Calu3 (cell line): Measurements from ENCODE around the gene PPP1R12B. TPM values are rescaled to one million over a fixed set of nuclear protein-coding genes. Genes with fewer than 3 reads are reported as not detected.
A peak's percentile ranks its signal among the peaks of the same experiment; 100 is the strongest.

ENCODE experiments used
- BruUV-seq: library from RNA; stranded (reverse); fragments of 400-500 nt; replicated peaks from 2 replicates; lab custom pipeline; 2021; lab: Mats Ljungman, UMichigan
- CTCF ChIA-PET: fragments of 300-600 bp; sonication (Branson Sonifier 250); formaldehyde crosslinking; loops from one replicate; lab custom pipeline; 2022; ENCODE audit warnings: antibody characterized with exemption; lab: Charles Lee
- DNase-seq: peaks from one replicate; pipeline ENCODE4 v3.0.0; 2022
- H3K27ac Mint-ChIP-seq: one replicate; pipeline ENCODE4 v1.8.0; 2022; ENCODE audit warnings: mixed read lengths; ENCODE audit not compliant: unreplicated experiment
- H3K27me3 Mint-ChIP-seq: one replicate; pipeline ENCODE4 v1.8.0; 2022; ENCODE audit warnings: mixed read lengths; ENCODE audit not compliant: unreplicated experiment
- H3K36me3 Mint-ChIP-seq: one replicate; pipeline ENCODE4 v1.8.0; 2022; ENCODE audit warnings: mild to moderate bottlenecking, moderate library complexity, mixed read lengths; ENCODE audit not compliant: insufficient read depth, unreplicated experiment
- H3K4me1 Mint-ChIP-seq: one replicate; pipeline ENCODE4 v1.8.0; 2022; ENCODE audit warnings: mild to moderate bottlenecking, low read depth, mixed read lengths; ENCODE audit not compliant: unreplicated experiment
- H3K4me3 Mint-ChIP-seq: one replicate; pipeline ENCODE4 v1.8.0; 2022; ENCODE audit warnings: mild to moderate bottlenecking, low read depth, moderate library complexity, mixed read lengths; ENCODE audit not compliant: unreplicated experiment
- H3K9me3 Mint-ChIP-seq: one replicate; pipeline ENCODE4 v1.8.0; 2022; ENCODE audit warnings: low read depth, mixed read lengths; ENCODE audit not compliant: unreplicated experiment
- CTCF ChIP-seq: fragments of 200-600 bp; IDR thresholded peaks from one replicate; pipeline ENCODE4 v1.8.0; 2022; ENCODE audit warnings: antibody characterized with exemption; ENCODE audit not compliant: unreplicated experiment
- intact Hi-C: fragments of 100-400 bp; cut with micrococcal nuclease; formaldehyde crosslinking; loops from one replicate; pipeline ENCODE4 v1.10.0; 2022; ENCODE audit not compliant: unreplicated experiment
- total RNA-seq: library from RNA; stranded (reverse); gene quantifications from 2 replicates; pipeline ENCODE4 v1.2.3, GENCODE V29; 2022

Gene PPP1R12B
- total RNA-seq, 1 experiment from 2014 or later = 31.8 TPM

GRCh38 chr1:202596638-202597037 is 248.1 kb downstream of the PPP1R12B start:
- CTCF ChIA-PET = no interaction called here

DNA sequence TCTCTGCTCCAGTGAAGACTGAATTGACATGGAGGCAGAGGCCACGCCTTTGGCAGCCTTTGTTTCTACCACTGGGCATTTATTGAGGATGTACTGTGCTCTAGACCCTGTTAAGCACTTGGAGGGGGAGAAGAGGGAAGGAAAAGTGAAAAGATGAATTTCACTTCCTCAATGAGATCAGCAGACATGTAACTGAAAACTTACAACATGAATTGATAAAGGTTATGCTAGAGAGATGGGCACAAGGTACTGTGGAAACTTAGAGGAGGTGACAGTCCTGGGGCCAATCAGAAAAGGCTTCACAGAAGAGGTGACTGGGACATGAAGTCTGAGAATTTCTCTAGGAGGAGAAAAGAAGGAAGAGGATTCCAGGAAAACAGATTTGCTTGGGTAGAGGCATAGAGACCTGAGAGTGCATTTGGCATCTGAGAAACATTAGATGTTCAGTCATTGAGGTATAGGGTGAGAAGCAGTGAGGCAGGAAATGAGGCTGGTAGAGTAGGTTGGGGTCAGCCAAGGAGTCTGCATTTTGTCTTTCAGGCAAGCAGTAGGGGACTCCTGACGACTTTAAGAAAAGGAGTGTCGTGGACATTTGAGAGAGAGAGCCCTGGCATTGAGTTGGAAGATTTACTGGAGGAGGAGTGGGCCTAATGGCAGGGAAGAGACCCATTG is 248.7 kb downstream of the PPP1R12B start:
- H3K36me3 Mint-ChIP-seq = no peaks in the 10 kb centered on the region
- CTCF ChIA-PET = interaction anchor here (1.7 kb wide), 1 partner anchor 11 kb away, joined by 3 read pairs; no protein-coding TSS in a partner anchor
- H3K27me3 Mint-ChIP-seq = no peaks in the 10 kb centered on the region
- H3K4me3 Mint-ChIP-seq = no peak overlapping the region
- no peak overlapping the region for H3K27ac Mint-ChIP-seq
- intact Hi-C loops = no loop called here
- H3K9me3 Mint-ChIP-seq = no peaks in the 10 kb centered on the region
- DNase-seq = no peak
- BruUV-seq = no TSS peak
- no peak for TF ChIP-seq CTCF
- H3K4me1 Mint-ChIP-seq = peaks cover 14% of the 10 kb centered on the region

More at GRCh38 chr1:202596638-202597037, 248.1 kb downstream of the PPP1R12B start:
- Mint-ChIP-seq H3K4me1 (peaks cover 17% of the 10 kb centered on the region), H3K27ac (no peak overlapping the region), H3K27me3 (no peaks in the 10 kb centered on the region), H3K9me3 (no peaks in the 10 kb centered on the region), H3K36me3 (no peaks in the 10 kb centered on the region), H3K4me3 (no peak overlapping the region)
- BruUV-seq = no TSS peak
- TF ChIP-seq CTCF = no peak
- intact Hi-C loops = no loop called here
- no peak for DNase-seq

DNA sequence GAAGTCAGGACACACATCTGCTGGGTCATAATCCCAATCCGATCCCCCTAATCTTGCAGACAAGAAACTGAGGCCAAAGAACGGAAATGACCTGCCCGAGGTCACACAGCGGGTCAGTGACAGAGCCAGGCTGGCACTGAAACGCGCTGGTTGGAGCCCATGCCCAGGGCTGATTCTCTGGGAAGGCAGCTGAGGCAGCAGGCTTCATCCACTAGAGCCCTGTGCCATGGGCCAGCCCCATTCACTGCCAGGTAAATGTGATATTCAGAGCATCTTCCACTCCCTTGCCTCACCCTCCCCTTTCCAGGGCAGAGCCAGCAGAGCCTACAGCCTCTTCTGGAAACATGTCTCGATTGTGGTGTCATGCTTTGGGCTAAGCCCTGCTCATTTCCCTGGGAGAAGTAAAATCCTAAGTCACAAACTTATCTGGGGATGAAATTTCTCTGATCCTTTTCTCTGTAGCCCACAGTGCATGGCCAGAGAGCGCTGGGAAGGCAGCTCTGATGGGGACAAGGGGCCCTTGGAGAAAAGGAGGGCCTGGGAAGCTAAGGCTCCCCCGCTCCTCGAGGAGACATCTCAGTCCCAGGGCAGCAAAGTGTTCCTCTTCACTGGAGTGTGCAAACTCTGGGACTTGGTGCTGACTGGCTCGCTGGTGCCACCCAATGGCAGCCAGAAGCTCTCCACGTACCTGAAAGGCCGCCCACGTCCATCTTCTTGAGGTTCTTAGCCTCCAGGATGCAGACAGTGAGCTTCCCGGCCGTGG is 251.4 kb downstream of the PPP1R12B start:
- Mint-ChIP-seq H3K4me1 (no peaks in the 10 kb centered on the region), H3K4me3 (no peak overlapping the region), H3K9me3 (no peaks in the 10 kb centered on the region), H3K36me3 (no peaks in the 10 kb centered on the region), H3K27ac (no peak overlapping the region), H3K27me3 (no peaks in the 10 kb centered on the region)
- TF ChIP-seq CTCF = peak; percentile 83
- no TSS peak for BruUV-seq
- CTCF ChIA-PET = interaction anchor here (0.5 to 2.3 kb wide), 18 partner anchors 8 to 359 kb away, joined by 3 to 17 read pairs (median 4); partner anchors contain the start of gene UBE2T
- peak; percentile 80 for DNase-seq
- intact Hi-C loops = loop anchor here (1.0 kb wide), 1 partner anchor 99 kb away; no protein-coding TSS in a partner anchor

DNA sequence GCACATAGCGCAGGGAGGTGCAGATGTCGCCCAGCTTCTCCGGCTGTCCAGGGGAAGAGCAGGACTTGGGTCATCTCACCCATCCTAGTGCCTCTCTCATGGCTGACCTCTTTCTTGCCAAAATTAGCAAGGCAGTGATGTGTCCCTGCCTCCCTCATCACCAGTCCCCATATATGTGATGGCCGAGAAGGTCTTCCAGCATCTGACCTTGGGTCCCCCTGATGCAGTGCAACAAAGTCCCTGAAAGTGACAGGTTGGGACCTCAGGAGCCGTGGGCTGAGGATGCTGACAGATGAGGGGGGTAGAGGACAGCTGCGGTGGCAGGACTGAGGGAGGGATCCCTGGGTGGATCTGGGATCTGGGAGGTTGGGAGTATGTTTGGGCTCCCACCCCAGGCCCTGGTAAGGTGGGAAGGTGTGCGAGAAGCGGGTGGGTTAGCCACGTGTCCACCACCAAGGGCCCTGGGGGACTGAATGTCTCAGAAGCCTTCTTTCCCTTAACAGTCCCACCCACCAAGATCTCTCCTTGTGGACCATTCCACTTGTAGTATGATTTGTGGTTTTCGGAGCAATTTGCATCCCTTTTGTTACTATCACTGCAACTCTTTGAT is 252.0 kb downstream of the PPP1R12B start:
- intact Hi-C loops = loop anchor here (1.0 kb wide), 1 partner anchor 99 kb away; no protein-coding TSS in a partner anchor
- BruUV-seq = no TSS peak
- no peak for DNase-seq
- Mint-ChIP-seq H3K36me3 (no peaks in the 10 kb centered on the region), H3K9me3 (no peaks in the 10 kb centered on the region), H3K27me3 (no peaks in the 10 kb centered on the region), H3K4me1 (no peaks in the 10 kb centered on the region), H3K4me3 (no peak overlapping the region), H3K27ac (no peak overlapping the region)
- CTCF ChIA-PET = interaction anchor here (0.5 to 2.3 kb wide), 18 partner anchors 9 to 359 kb away, joined by 3 to 17 read pairs (median 4); partner anchors contain the start of gene UBE2T
- TF ChIP-seq CTCF = no peak
